Measurements from ENCODE around the gene SLC30A3.
A peak's percentile ranks its signal among the peaks of the same experiment; 100 is the strongest.

SLC30A3 gene

DNA sequence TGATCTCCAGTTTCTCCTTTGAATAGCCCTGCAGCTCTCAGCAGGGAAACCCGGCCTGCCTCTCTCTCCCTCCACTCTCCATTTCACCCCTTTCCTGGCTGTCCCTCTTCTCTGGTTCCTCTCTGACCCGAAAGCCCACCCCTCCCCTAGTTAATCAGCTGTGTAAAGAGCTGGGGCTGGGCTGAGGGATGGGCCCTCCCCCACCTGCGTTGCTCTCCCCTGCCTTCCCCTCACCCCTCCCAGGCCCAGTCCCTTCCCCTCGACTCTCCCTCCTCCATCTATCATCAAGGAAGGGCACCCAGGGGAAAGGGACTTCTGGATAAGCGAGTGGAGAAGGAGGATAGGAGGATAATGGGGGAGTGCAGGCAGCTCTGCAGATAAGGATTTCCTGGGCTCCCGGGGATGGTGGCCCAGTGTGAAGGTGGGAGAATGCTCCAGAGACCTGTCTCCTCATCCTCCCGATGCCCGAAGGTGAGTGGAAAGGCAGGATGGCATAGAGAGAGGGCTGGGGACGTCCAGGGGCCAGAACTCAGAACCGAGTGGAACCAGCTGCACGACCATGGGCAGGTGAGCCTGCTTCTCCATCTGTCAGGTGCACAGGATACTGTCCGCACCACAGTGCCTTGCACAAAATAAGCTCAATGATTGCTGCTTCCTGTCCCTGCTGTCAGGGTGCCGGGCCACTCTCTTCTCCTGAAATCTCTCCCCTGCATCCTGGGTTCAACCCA lies 12.0 kb downstream of the SLC30A3 start:
- TF ChIP-seq POLR2AphosphoS5 (IDR thresholded peaks at IDR 0.05; ENCODE audit: low read depth, low read length) = no peak
- no peak for TF ChIP-seq FOXP2 (optimal IDR thresholded peaks at IDR 0.05; ENCODE audit: borderline replicate concordance, extremely low read depth, extremely low read length, insufficient read depth)

DNA sequence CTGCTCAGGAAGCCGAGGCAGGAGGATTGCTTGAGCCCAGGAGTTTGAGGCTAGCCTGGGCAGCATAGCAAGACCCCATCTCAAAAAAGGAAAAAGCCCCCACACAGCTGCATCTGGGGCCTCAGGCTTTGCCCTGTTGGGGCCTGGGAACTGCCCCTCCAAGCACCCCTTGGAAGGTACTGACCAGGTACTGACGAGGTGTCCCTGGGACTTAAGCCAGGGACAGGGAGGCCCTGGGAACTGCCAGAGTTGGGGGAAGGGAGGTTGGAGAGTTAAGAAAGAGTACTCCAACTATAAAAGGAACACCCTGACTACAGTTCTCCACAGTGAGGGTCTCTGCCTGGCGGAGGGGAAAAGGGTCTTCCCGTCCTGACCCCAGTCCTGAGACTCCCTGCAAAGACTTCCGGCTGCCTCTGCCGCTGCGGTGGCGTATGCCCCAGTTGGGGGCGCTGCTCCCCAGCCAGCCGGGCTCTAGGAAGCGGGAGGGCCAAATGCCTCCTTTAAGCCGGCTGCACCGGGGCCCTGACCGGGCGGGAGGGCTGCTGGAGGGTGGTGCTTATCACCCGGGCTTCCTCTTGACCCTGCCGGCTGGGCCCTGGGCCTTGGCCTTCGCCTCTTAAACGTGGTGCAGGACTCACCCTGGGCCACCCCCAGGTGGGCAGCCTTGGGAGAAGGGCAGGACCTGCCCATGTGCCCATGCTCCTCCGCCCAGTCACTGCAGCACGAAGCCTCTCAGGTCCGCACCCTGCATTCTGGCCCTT lies 12.8 kb downstream of the SLC30A3 start:
- TF ChIP-seq FOXP2 (optimal IDR thresholded peaks at IDR 0.05; ENCODE audit: borderline replicate concordance, extremely low read depth, extremely low read length, insufficient read depth) = peak; percentile 39
- TF ChIP-seq, protein P1, sequence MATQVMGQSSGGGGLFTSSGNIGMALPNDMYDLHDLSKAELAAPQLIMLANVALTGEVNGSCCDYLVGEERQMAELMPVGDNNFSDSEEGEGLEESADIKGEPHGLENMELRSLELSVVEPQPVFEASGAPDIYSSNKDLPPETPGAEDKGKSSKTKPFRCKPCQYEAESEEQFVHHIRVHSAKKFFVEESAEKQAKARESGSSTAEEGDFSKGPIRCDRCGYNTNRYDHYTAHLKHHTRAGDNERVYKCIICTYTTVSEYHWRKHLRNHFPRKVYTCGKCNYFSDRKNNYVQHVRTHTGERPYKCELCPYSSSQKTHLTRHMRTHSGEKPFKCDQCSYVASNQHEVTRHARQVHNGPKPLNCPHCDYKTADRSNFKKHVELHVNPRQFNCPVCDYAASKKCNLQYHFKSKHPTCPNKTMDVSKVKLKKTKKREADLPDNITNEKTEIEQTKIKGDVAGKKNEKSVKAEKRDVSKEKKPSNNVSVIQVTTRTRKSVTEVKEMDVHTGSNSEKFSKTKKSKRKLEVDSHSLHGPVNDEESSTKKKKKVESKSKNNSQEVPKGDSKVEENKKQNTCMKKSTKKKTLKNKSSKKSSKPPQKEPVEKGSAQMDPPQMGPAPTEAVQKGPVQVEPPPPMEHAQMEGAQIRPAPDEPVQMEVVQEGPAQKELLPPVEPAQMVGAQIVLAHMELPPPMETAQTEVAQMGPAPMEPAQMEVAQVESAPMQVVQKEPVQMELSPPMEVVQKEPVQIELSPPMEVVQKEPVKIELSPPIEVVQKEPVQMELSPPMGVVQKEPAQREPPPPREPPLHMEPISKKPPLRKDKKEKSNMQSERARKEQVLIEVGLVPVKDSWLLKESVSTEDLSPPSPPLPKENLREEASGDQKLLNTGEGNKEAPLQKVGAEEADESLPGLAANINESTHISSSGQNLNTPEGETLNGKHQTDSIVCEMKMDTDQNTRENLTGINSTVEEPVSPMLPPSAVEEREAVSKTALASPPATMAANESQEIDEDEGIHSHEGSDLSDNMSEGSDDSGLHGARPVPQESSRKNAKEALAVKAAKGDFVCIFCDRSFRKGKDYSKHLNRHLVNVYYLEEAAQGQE (IDR thresholded peaks at IDR 0.05; ENCODE audit: insufficient read depth in 1 of 2, low read depth in 2 of 2, low read length in 2 of 2) = no peak
- TF ChIP-seq TAF1 (IDR thresholded peaks at IDR 0.05; ENCODE audit: borderline replicate concordance, insufficient read depth, low read length) = no peak
- no peak for TF ChIP-seq SIN3A (IDR thresholded peaks at IDR 0.05; ENCODE audit: borderline replicate concordance, insufficient read depth, low read length)
- no peak for TF ChIP-seq POLR2AphosphoS5 (IDR thresholded peaks at IDR 0.05; ENCODE audit: low read depth, low read length)

DNA sequence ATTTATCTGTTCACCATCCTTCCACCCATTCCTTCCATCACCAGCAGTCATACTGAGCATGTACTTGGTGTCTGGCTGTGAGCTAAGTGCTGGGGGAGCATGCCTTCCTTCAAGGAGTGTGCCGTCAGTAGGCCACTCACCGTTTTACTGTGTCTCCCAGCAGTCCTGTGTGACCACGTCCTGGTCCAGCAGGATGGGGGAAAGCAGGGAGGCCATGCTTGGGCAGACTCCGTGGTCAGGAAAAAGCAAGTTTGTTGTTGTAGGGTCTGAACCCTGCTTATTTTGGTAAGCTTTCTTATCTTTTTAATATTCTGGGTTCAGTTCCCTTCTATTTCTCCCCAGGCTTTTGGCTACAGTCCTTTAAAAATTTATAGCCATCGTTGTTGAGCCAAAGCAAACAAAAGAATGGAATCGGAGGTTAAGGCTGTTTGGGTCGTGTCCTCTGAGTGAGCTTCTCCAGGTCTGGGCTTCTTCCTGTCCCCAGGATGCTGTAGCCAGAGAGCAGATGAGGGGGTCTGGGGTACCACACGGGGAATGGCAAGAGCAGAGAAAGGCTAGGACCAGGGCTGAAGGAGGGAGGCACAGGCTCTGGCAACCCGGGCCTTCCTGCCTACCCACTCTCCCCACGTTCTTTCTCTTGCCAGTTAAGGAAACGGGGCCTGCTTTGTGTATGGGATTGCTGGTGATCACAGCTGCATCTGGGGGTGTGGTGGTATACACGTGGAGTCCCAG lies 13.5 kb downstream of the SLC30A3 start:
- TF ChIP-seq TAF1 (IDR thresholded peaks at IDR 0.05; ENCODE audit: borderline replicate concordance, insufficient read depth, low read length) (no peak), FOXP2 (optimal IDR thresholded peaks at IDR 0.05; ENCODE audit: borderline replicate concordance, extremely low read depth, extremely low read length, insufficient read depth) (no peak), SIN3A (IDR thresholded peaks at IDR 0.05; ENCODE audit: borderline replicate concordance, insufficient read depth, low read length) (no peak), POLR2AphosphoS5 (IDR thresholded peaks at IDR 0.05; ENCODE audit: low read depth, low read length) (no peak)
- TF ChIP-seq, protein P1 (IDR thresholded peaks at IDR 0.05; ENCODE audit: insufficient read depth in 1 of 2, low read depth in 2 of 2, low read length in 2 of 2) = no peak

DNA sequence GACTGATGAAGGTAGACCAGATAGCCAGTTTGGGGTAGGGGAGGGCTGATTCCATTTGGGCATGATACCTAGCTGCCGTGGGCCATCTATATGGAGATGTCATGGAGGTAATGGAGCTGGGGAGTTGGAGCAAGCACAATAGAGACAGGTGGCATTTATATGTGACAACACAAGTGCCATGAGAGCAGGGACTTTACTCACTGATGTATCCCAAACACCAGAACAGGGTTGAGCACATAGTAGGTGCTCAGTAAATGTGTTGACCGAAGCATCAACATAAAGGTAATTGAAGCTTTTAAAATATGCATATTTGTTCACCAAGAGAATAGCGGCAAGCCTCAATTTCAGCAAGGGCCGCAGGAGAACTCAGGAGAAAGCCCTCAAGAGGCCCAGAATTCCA lies 15.0 kb downstream of the SLC30A3 start:
- TF ChIP-seq SIN3A (IDR thresholded peaks at IDR 0.05; ENCODE audit: borderline replicate concordance, insufficient read depth, low read length) (no peak), FOXP2 (optimal IDR thresholded peaks at IDR 0.05; ENCODE audit: borderline replicate concordance, extremely low read depth, extremely low read length, insufficient read depth) (no peak)
- TF ChIP-seq, protein P1 (IDR thresholded peaks at IDR 0.05; ENCODE audit: insufficient read depth in 1 of 2, low read depth in 2 of 2, low read length in 2 of 2) = no peak

DNA sequence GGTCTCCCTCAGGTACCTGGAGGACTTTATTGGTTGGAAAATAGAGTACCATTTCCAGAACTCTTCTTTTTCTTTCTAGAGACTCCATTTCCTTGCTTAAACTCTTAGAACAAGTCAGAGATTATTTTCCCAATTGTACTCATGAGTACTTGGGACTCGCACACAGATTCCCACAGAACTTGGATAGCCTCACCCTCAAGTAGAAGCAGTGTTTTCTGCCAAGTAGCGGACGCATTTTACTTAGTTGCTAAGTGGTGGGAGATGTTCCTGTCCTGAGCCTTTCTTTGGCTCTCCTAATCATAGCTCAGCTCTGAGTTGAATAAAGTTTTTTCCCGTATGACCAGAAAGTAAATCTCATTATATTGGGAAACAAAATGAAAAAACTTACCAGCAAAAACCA lies 17.2 kb downstream of the SLC30A3 start:
- TF ChIP-seq POLR2AphosphoS5 (IDR thresholded peaks at IDR 0.05; ENCODE audit: low read depth, low read length) (0 out of 2 replicates have a peak, but pooled peaks have one; percentile 6), SIN3A (IDR thresholded peaks at IDR 0.05; ENCODE audit: borderline replicate concordance, insufficient read depth, low read length) (no peak), TAF1 (IDR thresholded peaks at IDR 0.05; ENCODE audit: borderline replicate concordance, insufficient read depth, low read length) (no peak), FOXP2 (optimal IDR thresholded peaks at IDR 0.05; ENCODE audit: borderline replicate concordance, extremely low read depth, extremely low read length, insufficient read depth) (no peak)
- TF ChIP-seq, protein P1 (IDR thresholded peaks at IDR 0.05; ENCODE audit: insufficient read depth in 1 of 2, low read depth in 2 of 2, low read length in 2 of 2) = no peak

Data from PFSK-1 (cell line).